PC-3 (cell line): ENCODE results near the gene PNRC2. TPM values are rescaled to one million over a fixed set of nuclear protein-coding genes. Genes with fewer than 3 reads are reported as not detected.

Experiments
- ATAC-seq: fragments of 200-7000 bp; cut with Tn5 transposase; 2 replicates; pipeline ENCODE4 v1.9.1; 2020; ENCODE audit warnings: mild to moderate bottlenecking, moderate library complexity
- BruUV-seq: library from RNA; stranded (reverse); fragments of 400-500 nt; replicated peaks from 2 replicates; lab custom pipeline; 2021; lab: Mats Ljungman, UMichigan
- CTCF ChIA-PET: fragments of 300-600 bp; sonication (Branson Sonifier 250); formaldehyde crosslinking; loops from one replicate; lab custom pipeline; 2022; ENCODE audit warnings: antibody characterized with exemption; lab: Charles Lee
- POLR2A ChIA-PET: fragments of 300-600 bp; sonication (Branson Sonifier 250); formaldehyde crosslinking; loops from one replicate; lab custom pipeline; 2022; ENCODE audit warnings: antibody characterized with exemption; ENCODE audit not compliant: unreplicated experiment; lab: Charles Lee
- DNase-seq: peaks from one replicate; pipeline ENCODE4 v3.0.0-alpha.2; 2015
- H2AFZ ChIP-seq: fragments of 300-600 bp; sonication (generic); 2 replicates; pipeline ENCODE4 v1.6.0; 2016; ENCODE audit warnings: antibody characterized with exemption, low read length
- H3F3A ChIP-seq: fragments of 300-600 bp; sonication (generic); one replicate; pipeline ENCODE4 v1.6.0; 2017; ENCODE audit warnings: antibody characterized with exemption, low read length, control low read depth, mild to moderate bottlenecking; ENCODE audit not compliant: unreplicated experiment
- H3K27ac ChIP-seq: fragments of 300-600 bp; sonication (generic); 2 replicates; pipeline ENCODE4 v1.5.1; 2016; ENCODE audit warnings: mild to moderate bottlenecking, low read length
- H3K27me3 ChIP-seq: fragments of 300-600 bp; sonication (generic); 2 replicates; pipeline ENCODE4 v1.6.1; 2016; ENCODE audit warnings: low read length, mixed read lengths
- H3K36me3 ChIP-seq: fragments of 300-600 bp; sonication (generic); 2 replicates; pipeline ENCODE4 v1.6.1; 2016; ENCODE audit warnings: low read depth, mixed run types, low read length, mixed read lengths
- H3K4me1 ChIP-seq: fragments of 300-600 bp; sonication (generic); 2 replicates; pipeline ENCODE4 v1.5.1; 2016; ENCODE audit warnings: low read length; ENCODE audit not compliant: insufficient read depth
- H3K4me2 ChIP-seq: fragments of 300-600 bp; sonication (generic); 2 replicates; pipeline ENCODE4 v1.6.0; 2016; ENCODE audit warnings: low read length
- H3K4me3 ChIP-seq: fragments of 300-600 bp; sonication (generic); 2 replicates; pipeline ENCODE4 v1.5.1; 2016; ENCODE audit warnings: mild to moderate bottlenecking, low read length, mixed read lengths
- H3K79me2 ChIP-seq: fragments of 300-600 bp; sonication (generic); 2 replicates; pipeline ENCODE4 v1.6.1; 2017; ENCODE audit warnings: low read length, mixed read lengths
- H3K9ac ChIP-seq: fragments of 300-600 bp; sonication (generic); 2 replicates; pipeline ENCODE4 v1.6.0; 2016; ENCODE audit warnings: mild to moderate bottlenecking, low read length
- H3K9me2 ChIP-seq: fragments of 300-600 bp; sonication (generic); replicated peaks from 2 replicates; pipeline ENCODE4 v1.6.1; 2016; ENCODE audit warnings: mixed run types, low read length, mixed read lengths
- H3K9me3 ChIP-seq: fragments of 300-600 bp; sonication (generic); 2 replicates; pipeline ENCODE4 v1.6.1; 2016; ENCODE audit warnings: low read length, mixed read lengths
- H4K20me1 ChIP-seq: fragments of 300-600 bp; sonication (generic); 2 replicates; pipeline ENCODE4 v1.6.1; 2016; ENCODE audit warnings: low read length, mixed read lengths
- EZH2 ChIP-seq: fragments of 300-600 bp; sonication (generic); IDR thresholded peaks from one replicate; pipeline ENCODE4 v1.6.1; 2017; ENCODE audit warnings: antibody characterized with exemption, mild to moderate bottlenecking, low read length; ENCODE audit not compliant: unreplicated experiment
- EZH2phosphoT487 ChIP-seq: fragments of 300-600 bp; sonication (generic); IDR thresholded peaks from 2 replicates; pipeline ENCODE4 v1.6.1; 2018; ENCODE audit warnings: mild to moderate bottlenecking, antibody characterized with exemption, low read length, borderline replicate concordance
- intact Hi-C: fragments of 100-400 bp; cut with micrococcal nuclease; formaldehyde crosslinking; loops from 2 replicates; pipeline ENCODE4 v1.9.0; 2023
- total RNA-seq: library from RNA; depleted of rRNA; stranded (reverse); fragments of >200 nt; gene quantifications from 2 replicates; pipeline ENCODE4 v1.2.3, GENCODE V29; 2014
- TF ChIP-seq, protein P1 (sequence below): fragments of 300-600 bp; sonication (generic); conservative IDR thresholded peaks from 2 replicates; pipeline ENCODE4 v1.5.1; 2017; ENCODE audit warnings: antibody characterized with exemption, low read depth, mild to moderate bottlenecking, low read length

Gene PNRC2
- total RNA-seq, 1 experiment from 2014 or later = 45.6 TPM

DNA sequence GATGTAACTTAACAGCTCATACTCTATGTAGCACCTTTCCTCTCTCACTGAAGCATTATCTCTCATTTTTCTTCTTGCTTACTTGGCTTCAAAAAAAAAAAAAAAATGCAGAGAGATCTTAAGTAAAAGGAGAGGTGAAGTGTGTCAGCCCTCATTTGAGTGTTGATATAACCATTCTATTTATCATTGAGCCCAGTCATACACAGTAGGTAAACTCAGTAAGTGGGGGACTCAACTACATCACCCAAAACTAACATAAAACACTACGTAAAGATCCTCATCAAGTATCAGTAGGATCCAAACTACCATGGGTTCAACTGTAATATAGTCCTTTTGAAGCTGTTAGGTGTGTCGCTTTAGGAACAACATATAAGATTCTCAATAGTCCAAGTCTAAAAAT lies 8.2 kb downstream of the PNRC2 start:
- ATAC-seq (no peak), DNase-seq (no peak)
- no TSS peak for BruUV-seq
- peaks cover 32% of the 10 kb centered on the region for H3F3A ChIP-seq
- H3K27me3 ChIP-seq = no peaks in the 10 kb centered on the region
- no peak overlapping the region for H2AFZ ChIP-seq
- intact Hi-C loops = loop anchor here (5.0 to 10.0 kb wide), 3 partner anchors 79 to 147 kb away; partner anchors contain the start of genes FUCA1 and MYOM3
- H3K79me2 ChIP-seq = peaks cover 33% of the 10 kb centered on the region
- no peaks in the 10 kb centered on the region for H3K9me2 ChIP-seq
- 0 out of 2 replicates have a peak, but pooled peaks cover 8% of the 10 kb centered on the region for H4K20me1 ChIP-seq
- no peaks in the 10 kb centered on the region for H3K4me1 ChIP-seq
- no peak overlapping the region for H3K4me2 ChIP-seq
- H3K9me3 ChIP-seq = no peaks in the 10 kb centered on the region
- no peak overlapping the region for H3K27ac ChIP-seq
- H3K36me3 ChIP-seq = peaks cover 48% of the 10 kb centered on the region
- TF ChIP-seq EZH2phosphoT487 (no peak), EZH2 (no peak)
- TF ChIP-seq, protein P1, sequence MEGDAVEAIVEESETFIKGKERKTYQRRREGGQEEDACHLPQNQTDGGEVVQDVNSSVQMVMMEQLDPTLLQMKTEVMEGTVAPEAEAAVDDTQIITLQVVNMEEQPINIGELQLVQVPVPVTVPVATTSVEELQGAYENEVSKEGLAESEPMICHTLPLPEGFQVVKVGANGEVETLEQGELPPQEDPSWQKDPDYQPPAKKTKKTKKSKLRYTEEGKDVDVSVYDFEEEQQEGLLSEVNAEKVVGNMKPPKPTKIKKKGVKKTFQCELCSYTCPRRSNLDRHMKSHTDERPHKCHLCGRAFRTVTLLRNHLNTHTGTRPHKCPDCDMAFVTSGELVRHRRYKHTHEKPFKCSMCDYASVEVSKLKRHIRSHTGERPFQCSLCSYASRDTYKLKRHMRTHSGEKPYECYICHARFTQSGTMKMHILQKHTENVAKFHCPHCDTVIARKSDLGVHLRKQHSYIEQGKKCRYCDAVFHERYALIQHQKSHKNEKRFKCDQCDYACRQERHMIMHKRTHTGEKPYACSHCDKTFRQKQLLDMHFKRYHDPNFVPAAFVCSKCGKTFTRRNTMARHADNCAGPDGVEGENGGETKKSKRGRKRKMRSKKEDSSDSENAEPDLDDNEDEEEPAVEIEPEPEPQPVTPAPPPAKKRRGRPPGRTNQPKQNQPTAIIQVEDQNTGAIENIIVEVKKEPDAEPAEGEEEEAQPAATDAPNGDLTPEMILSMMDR = no peak
- CTCF ChIA-PET = no interaction called here
- no peak overlapping the region for H3K4me3 ChIP-seq
- no peak overlapping the region for H3K9ac ChIP-seq
- POLR2A ChIA-PET = no interaction called here

- H4K20me1 ChIP-seq = peaks cover 64% of the 10 kb centered on the region
- CTCF ChIA-PET = interaction anchor here (0.6 kb wide), 1 partner anchor 62 kb away, joined by 5 read pairs; no protein-coding TSS in a partner anchor
Observed at GRCh38 chr1:23977187-23977853, 17.7 kb downstream of the PNRC2 start.

GRCh38 chr1:23977854-23978191 lies 18.2 kb downstream of the PNRC2 start:
- H2AFZ ChIP-seq = no peak overlapping the region
- TF ChIP-seq, protein P1 = no peak
- no peak for TF ChIP-seq EZH2
- no peak for TF ChIP-seq EZH2phosphoT487
- CTCF ChIA-PET = no interaction called here
- no peaks in the 10 kb centered on the region for H3K9me3 ChIP-seq
- DNase-seq = peak; percentile 31
- peaks cover 64% of the 10 kb centered on the region for H4K20me1 ChIP-seq
- no peak for ATAC-seq
- peaks cover 58% of the 10 kb centered on the region for H3K36me3 ChIP-seq
- no peak overlapping the region for H3K27ac ChIP-seq
- H3K9ac ChIP-seq = peak overlapping the region; percentile 100; the same call in 1 of the 2 replicates
- H3K27me3 ChIP-seq = no peaks in the 10 kb centered on the region
- no TSS peak for BruUV-seq
- H3K4me1 ChIP-seq = peaks cover 26% of the 10 kb centered on the region
- H3K4me3 ChIP-seq = peak overlapping the region; percentile 94
- POLR2A ChIA-PET = no interaction called here
- peak overlapping the region; percentile 96 for H3K4me2 ChIP-seq
- no peaks in the 10 kb centered on the region for H3F3A ChIP-seq
- intact Hi-C loops = no loop called here
- H3K9me2 ChIP-seq = no peaks in the 10 kb centered on the region
- peaks cover 74% of the 10 kb centered on the region for H3K79me2 ChIP-seq

More at GRCh38 chr1:23977187-23977853, 17.7 kb downstream of the PNRC2 start:
- Histone ChIP-seq H3K27ac (no peak overlapping the region), H3K4me1 (peaks cover 26% of the 10 kb centered on the region), H2AFZ (no peak overlapping the region), H3K4me2 (peak overlapping the region; percentile 96), H3K36me3 (peaks cover 59% of the 10 kb centered on the region), H3K9ac (no peak overlapping the region), H3K9me2 (no peaks in the 10 kb centered on the region), H3K27me3 (no peaks in the 10 kb centered on the region), H3K79me2 (peaks cover 76% of the 10 kb centered on the region), H3K9me3 (no peaks in the 10 kb centered on the region), H3K4me3 (peak overlapping the region; percentile 94), H3F3A (no peaks in the 10 kb centered on the region)
- no TSS peak for BruUV-seq
- no peak for ATAC-seq
- intact Hi-C loops = no loop called here
- POLR2A ChIA-PET = no interaction called here
- TF ChIP-seq EZH2phosphoT487 (no peak), EZH2 (no peak)
- no peak for DNase-seq
